ENCODE data around the gene NTRK1.
A peak's percentile ranks its signal among the peaks of the same experiment; 100 is the strongest.

NTRK1 gene

DNA sequence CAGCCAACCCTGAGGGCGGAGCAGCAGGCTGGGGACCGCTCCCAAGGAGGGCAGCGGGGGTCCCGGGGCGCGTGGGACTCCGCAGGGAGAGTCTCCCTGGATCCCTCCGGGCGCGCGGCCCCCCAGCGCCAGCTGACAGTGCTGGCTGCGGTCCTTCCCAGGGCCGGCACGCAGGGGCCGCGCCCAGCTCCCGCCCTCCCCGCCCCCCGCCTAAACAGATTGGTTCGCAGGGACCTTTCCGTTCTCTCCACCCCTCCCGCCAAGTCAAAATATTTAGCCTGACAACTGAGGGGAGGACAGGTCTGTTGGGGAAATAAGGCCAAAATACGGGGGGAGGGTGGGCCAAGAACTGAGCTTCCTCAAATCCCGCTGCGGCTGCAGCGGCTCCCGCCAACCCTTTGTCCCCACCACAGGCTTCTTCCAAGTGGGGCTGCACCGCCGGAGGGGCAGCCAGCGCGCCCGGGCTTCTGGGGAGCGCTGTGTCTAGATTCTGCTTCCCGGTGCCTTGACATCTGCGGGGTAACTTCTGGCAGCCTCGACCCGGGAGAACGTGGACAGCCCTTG, 1.6 kb upstream of the NTRK1 start, which contains the start of gene INSRR:
Gene INSRR, minus strand, starts transcription at position 159 of the 564 bp plus-strand sequence. CDS start 496 bp downstream, outside the sequence.
- no peak for DNase-seq

DNA sequence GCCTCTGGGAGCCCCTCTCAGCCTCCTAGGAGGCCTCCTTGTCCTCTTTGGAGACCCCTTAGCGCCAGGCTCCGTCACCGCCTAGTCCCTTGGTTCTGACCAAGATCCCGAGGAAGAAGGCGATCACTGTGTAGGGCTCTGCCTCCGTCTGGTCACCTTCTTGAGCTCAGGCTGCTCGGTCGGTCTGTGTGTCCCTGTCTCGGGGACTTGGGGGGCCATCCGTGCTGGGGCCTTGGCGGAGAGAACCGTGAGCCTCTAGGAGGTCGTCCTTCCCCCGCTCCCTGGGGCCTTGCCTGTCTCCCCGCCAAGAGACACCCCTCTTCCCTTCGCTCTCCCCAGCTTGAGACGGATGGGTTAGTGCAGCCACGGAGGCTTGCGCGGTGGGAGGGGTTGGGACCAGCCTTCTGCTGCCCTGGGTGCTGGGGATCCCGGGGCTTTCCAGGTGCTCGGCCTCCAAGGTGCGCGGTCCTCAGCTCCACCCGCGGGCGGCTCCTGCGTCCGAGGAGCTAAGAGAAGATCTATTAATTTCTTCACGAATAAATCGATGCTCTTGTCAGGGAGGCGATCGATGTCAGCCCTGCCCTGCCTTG, 1.0 kb upstream of the NTRK1 start:
- DNase-seq, result peak in 1 of 2 donors; percentile 32

DNA sequence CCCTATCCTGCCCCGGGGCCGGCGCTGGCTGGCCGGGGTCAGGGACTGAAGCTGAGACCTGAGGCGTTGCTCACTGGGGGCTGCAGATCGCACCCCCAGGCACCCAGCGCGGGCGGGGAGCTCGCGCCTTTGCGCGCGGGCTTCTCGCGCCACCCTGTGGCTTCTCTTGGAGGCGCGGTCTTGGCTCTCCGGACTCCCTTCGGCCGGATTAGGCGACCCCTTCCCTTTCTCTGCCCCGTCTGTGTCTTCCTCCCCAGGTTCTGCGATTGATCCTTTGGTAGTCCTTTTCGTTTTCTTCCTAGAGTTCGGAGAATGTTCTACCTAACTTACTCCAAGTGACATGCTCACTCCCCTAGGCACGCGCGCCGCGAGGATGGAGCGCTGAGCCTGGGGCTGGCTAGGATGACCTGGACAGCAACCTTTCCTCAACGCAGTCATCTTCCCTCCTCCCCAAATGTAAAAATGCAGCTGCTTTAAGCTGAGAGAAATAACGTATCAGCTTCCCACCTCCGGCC, 495 bp upstream of the NTRK1 start:
- peak; percentile 67 to 71 for DNase-seq

DNA sequence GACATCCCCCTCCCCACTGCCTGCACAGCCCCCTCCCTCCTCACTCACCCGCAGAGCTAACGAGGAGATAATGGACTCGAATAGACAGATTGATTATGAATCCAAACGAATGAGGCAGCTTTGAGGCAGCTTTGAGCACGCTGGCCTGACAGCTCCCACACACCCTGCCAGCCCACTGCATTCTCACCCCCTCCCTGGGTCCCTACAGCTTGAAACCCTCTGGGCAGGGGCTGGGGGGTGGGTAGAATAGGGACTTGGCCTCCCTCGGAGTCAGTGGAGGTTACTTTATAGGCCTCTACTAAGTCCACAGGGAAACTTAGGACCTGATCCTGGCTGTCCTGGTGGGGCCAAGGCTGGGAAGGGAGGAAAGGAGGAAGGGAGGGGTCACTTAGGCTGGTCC, 1.9 kb downstream of the NTRK1 start:
- DNase-seq, result no peak

DNA sequence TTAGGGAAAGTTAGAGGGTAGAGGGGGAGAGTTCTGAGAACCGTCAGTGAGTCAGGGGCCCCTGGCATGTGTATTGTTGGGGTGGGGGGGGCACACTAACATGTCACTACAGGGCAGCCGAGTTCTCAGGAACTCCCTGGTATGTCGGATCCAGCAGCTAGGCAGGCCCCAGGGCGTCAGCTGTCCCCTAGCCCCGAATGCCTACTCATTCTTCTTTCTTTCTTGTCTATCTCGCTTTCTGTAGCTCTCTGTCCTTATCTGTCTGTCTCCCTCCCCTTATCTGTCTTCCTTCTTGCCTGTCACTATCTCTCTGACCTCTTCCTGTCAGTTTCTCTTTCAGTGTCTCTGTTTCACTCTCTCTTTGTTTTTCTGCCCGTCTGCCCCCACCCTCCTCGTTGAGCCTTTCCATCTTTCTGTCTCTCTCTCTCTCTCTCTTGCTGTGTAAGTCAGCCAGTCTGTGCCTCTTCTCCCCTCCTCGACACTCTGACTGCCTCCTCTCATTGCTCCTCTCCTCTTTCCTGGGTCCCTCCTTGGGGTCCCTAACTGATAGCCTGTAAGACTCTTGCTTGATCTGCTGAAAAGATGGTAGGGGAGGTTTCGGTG, 2.4 kb downstream of the NTRK1 start:
- DNase-seq, result peak in 1 of 2 donors; percentile 32

DNA sequence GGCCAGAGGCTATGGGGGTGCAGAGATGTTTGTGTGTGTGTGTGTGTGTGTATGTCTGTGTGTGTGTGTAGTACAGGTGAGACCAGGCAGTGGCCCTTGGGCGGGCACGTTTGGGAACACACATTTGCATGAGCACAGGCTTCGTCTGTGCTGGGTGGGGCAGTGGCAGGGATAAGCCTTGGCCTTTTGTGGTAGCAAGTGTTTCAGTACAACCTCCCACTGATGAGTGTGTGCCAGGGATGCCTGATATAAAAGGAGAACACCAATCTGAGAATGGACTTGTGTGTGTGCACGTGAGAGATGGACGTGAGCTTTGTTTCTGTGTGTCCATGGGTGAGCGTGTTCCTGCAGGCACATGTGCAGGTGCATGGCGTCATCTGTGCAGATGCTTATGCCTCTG, 3.0 kb downstream of the NTRK1 start:
- no peak for DNase-seq

DNA sequence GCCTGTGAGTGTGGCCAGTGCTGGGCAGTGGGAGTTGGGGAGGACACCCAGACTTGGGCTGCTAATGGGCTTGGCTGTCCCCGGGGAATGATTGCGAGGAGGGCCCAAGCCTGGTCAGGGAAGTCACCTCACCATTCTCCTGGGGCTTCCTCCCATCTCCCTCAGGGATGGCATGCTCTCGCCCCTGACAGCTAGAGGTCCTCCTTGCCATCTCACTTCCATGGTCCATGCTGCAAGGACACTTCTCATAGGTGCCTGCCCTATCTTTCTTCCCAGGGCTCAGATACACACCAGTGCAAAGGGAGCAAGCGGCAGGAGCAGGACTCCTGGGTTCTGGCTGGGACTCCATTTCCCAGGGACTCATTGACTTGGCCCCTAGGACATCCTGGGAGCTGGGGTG, 4.1 kb downstream of the NTRK1 start:
- no peak for DNase-seq

DNA sequence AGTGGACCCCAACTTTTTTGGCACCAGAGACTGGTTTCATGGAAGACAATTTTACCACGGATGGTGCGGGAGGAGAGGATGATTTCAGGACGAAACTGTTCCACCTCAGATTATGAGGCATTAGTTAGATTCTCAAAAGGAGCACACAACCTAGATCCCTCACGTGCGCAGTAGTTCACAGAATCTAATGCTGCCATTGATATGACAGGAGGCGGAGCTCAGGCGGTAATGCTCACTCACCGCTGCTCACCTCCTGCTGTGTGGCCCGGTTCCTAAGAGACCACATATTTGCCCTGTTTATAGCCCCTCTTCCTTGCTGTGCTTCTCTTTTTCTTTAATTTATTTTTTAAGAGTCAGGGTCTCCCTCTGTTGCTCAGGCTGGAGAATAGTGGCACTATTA, 4.6 kb downstream of the NTRK1 start:
- no peak for DNase-seq

DNA sequence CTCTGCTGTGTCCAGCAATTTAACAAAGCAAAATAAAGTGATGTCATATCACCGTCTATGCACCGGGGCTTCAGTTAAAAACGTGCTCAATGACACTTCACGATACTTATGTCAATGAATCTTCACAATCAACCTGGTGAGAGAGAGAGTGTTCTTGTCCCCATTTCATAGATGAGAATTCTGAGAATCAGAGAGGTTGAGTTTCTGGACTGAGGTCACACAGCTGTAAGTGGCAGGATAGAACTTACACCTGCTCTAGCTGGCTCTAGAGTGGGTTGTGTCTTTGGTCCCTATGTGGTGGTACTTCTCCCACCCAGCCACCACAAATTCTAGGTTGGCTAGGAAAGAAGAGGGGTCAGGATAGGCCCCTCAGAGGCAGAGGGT, 5.2 kb downstream of the NTRK1 start:
- DNase-seq, result no peak

DNA sequence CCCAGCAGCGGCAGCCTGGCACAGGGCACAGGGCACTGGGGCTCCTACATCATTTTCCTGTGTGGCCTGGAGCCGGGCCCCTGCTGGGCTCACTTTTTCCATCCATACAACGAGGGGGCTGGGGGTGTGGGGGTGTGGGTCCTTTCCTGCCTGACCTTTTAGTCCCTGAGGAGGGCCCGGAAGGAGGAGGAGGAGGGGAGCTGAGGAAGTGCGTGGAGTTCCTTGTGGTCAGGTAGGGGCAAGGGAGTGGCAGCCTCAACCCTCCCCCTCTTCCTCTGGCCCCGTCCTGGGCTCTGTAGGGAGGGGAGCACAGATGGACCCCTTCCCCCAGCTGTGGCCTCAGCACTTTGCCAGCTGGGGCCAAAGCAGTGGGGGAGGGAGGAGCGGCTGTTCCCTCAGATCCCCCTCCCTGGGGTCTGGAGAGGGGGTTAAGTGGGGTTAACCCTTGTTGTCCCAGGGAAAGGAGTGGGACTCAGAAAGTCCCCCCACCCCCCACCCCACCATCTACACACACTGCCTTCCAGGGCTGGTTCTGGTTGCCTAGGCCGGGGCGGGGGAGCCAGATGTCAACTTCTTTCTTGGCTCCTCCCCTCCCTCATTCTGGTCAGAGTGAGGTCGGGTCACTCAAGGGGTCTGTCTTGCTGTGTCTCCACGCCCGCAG, 5.7 kb downstream of the NTRK1 start:
- DNase-seq, result no peak

DNA sequence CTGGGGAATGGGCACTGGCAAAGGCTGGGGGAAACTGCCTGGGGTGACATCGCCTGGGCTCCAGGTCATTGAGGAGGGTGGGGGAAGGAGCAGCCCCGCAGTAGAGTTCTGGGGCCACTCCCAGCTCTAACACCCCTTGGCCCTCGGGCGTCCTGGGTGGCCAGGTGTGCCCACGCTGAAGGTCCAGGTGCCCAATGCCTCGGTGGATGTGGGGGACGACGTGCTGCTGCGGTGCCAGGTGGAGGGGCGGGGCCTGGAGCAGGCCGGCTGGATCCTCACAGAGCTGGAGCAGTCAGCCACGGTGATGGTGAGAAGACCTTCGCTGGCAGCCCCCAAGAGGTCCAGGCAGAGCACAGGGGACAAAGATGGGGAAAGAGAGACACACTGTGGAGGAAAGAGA, 7.7 kb downstream of the NTRK1 start:
- no peak for DNase-seq

DNA sequence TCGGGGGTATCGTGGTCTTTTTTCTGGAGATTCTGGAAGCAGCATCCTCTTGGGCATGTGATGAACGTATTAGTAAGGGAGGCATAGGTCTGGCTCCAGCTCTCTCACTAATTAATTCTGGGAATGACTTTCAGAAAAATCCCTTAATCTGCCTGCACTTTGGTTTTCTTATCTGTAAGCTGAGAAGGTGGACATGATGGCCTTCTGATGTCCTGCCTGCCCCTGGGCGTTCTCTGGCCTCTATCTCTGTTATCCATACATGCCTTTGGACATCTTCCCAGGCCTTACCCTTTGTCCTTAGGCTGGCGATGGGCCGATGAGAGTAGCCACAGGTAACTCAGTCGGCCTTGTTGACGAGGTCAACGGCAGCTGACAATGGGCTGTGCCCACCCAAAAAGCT, 8.8 kb downstream of the NTRK1 start:
- no peak for DNase-seq

DNA sequence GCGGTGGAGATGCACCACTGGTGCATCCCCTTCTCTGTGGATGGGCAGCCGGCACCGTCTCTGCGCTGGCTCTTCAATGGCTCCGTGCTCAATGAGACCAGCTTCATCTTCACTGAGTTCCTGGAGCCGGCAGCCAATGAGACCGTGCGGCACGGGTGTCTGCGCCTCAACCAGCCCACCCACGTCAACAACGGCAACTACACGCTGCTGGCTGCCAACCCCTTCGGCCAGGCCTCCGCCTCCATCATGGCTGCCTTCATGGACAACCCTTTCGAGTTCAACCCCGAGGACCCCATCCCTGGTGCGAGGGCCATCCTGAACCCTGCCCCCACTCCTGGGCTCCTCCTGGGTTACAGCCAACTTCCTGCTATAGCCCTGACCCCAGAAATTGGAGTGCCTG, 13.0 kb downstream of the NTRK1 start:
- no peak for DNase-seq

DNA sequence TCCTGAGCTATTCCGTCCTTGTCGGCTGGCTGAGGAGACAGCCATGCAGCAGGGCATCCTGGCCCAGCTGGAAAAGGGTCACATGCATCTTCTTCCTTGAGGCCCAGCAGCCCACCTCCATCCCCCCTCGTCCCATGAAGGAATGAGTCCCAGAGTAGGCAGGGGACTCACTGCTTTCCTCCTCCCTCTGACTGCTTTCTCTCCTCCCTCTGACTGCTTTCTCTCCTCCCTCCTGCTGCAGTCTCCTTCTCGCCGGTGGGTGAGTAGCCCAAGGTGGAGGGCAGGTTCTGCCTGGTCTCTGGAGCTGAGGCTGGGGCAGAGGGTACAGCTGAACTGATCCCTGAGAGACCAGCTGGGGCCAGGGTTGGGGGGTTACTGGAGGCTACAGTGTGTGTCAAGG, 13.5 kb downstream of the NTRK1 start:
- DNase-seq, result no peak

DNA sequence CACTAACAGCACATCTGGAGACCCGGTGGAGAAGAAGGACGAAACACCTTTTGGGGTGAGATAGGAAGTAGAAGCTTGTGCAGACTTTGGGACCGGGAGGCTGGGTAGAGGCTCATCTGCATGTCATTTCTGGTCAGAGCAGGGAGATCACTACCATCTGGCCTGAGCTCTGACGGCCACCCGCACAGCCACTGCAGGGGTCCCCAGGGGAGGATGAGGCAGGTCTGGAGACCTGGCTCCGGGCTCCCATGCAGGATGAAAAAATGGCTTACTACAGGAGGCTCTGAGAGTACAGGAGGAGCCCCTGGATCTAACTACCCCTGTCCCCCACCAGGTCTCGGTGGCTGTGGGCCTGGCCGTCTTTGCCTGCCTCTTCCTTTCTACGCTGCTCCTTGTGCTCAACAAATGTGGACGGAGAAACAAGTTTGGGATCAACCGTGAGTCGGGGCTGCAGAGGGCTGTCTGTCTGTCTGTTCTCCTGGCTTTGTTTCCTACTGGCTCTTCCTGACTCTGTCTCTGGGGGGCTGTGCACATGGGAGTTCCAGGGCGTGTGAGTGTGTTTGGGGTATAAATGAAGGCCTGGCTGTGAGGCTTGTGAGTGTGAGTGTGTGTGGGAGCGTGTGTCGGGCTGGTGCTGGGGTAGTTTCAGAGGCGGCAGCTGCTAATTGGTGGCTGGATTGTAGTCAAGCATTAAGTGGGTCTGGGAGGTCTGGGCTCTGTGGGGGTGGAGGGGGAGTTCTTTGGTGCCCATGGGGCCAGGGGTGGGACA, 14.1 kb downstream of the NTRK1 start:
- DNase-seq, result no peak

DNA sequence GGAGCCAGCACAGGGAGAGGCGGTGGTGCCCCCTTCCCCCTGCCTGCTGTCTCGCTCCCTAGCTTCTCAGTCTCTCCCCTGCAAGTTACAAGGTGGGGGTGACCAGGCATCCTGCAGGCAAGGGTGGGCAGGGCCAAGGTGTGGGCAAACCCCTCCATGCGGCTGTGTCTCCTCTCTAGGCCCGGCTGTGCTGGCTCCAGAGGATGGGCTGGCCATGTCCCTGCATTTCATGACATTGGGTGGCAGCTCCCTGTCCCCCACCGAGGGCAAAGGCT, 14.6 kb downstream of the NTRK1 start:
- no peak for DNase-seq

DNA sequence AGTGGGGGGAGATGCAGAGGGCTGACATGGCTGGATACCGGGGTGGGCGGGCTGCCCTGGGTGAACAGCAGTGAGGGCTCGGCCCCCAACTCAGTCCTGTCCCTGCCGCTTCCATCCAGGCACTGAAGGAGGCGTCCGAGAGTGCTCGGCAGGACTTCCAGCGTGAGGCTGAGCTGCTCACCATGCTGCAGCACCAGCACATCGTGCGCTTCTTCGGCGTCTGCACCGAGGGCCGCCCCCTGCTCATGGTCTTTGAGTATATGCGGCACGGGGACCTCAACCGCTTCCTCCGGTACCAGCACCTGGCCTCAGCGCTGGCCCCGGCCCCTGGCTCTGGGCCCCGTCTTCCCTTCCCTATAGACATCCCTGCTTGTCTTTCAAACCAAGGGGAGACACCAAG, 15.6 kb downstream of the NTRK1 start:
- DNase-seq, result no peak

DNA sequence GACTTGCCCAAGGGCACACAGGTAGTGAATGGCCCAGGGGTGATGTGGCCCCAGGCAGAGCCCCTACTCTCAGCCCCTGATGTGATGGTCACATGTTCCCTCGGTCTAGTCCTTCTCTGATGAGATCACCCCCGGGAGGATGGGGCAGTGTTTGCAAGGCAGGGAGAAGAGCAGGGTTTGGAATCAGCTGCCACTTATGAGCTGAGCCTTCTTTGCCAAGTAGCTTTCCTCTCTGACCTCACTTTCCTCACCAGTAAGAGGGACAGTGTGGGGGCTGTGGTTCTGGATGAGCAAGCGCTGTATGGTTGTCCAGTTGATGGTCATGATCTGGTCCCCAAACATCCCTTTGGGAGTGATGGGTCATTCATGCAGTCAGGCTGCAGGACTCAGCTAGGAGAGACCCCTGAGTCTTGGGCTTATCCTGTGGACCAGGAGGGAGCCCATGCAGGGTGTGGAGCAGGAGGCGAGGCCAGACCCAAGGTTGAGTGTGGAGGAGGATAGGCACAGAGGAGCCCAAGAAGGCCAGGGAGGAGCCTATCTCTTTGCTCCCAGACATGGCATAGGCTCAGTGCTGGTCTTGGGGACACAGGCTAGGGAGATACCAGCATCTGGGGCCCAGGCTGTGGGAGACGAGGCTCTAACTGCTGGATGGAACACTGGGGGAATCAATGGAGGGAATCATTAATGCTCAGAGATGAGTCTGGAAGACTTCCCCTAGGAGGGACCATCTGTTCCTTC, 16.9 kb downstream of the NTRK1 start:
- no peak for DNase-seq

DNA sequence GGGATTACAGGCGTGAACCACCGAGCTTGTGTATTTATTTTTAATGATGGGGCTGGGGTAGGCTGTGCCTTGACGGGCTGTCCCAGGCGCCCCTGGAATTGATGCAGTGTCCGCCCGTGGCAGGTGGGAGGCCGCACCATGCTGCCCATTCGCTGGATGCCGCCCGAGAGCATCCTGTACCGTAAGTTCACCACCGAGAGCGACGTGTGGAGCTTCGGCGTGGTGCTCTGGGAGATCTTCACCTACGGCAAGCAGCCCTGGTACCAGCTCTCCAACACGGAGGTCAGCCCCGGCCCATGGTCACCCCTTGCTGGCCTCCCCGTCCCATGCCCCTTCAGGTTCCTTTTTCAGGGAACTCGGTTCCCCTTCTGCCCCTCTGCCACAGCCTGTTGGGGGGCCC, 19.2 kb downstream of the NTRK1 start:
- DNase-seq, result no peak

DNA sequence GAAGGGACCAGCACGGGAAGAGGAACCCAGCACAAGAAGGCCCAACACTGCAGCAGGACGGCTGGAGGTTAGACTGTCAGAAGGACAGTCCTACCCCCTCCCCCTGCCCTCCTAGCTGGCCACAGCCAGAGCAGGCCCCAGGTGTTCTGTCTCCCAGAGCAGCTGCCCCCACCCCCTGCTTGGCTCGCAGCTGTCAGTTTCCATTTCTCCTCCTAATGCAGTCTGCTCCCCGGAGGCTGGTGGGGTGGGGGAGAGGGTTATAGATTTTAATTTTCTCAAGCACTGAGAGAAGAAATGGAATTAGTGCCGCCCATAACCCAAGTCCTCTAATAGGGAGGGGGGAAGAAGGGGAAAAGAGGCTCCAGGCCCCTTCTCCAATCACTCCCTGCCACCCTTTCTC, 19.8 kb downstream of the NTRK1 start:
- no peak for DNase-seq

DNA sequence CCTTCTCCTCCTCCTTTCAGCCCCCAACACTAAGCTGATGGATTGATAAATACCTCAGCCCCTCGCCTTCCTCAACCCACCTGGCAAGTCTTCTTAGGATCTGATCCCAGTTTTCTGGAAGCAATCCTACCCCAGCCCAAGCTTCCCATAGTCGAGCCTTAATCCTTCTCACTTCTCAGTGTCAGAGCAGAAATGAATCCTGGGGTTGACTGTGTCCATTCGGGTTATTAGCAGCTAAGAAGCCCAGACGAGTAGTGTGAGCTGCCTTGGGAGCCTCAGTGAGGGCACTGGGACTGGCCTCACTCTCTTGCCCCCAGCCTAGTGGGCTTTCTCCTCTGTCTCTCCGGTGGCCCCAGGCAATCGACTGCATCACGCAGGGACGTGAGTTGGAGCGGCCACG, 20.4 kb downstream of the NTRK1 start:
- no peak for DNase-seq

DNA sequence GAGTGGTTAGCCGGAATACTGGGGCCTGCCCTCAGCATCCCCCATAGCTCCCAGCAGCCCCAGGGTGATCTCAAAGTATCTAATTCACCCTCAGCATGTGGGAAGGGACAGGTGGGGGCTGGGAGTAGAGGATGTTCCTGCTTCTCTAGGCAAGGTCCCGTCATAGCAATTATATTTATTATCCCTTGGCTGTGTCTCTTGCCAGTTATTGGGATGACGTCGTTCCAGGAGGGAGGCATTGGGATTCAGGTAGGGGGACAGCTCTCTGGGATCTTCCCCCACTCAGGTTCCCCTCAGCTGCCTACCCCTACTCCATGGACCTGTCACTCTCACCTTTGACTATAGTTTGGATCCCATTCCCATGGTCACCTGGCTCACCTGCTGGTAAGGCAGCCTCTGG, 21.0 kb downstream of the NTRK1 start:
- no peak for DNase-seq

DNA sequence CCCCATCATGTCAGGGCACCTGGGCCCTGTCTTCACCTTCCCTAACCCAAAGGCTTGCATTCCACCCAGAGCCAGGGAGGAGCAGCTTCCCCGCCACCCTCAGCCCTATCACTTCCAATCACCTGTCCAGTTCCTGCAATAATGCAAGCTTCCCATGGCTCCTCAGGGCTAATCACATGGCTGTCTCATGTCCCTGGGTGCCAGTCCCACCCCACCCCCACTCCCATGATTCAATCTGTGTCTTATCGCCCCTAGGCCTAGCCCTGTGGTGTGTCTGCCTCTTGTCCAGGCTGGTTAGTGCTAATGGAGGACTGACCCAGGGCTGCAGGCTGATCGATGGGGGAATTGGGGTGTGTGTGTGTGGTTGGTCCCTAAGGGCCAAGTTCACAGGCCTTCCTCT, 21.9 kb downstream of the NTRK1 start:
- no peak for DNase-seq
